IMR-90 (cell line): ENCODE results near the gene DOCK2.
A peak's percentile ranks its signal among the peaks of the same experiment; 100 is the strongest.

Source experiments
- CTCF ChIP-seq: conservative IDR thresholded peaks from 2 replicates; pipeline ENCODE4 v1.5.1; 2012; ENCODE audit warnings: mild to moderate bottlenecking, low read depth, low read length, improper control_type of control experiment
- ELK1 ChIP-seq: fragments of 150-350 bp; IDR thresholded peaks from 2 replicates; pipeline ENCODE4 v1.6.1; 2016; ENCODE audit warnings: low read depth, mild to moderate bottlenecking, low read length, moderate library complexity, borderline replicate concordance
- FOS ChIP-seq: fragments of 150-350 bp; IDR thresholded peaks from 2 replicates; pipeline ENCODE4 v1.6.1; 2016; ENCODE audit warnings: low read depth, low read length
- MXI1 ChIP-seq: IDR thresholded peaks from 2 replicates; pipeline ENCODE4 v1.6.1; 2012; ENCODE audit warnings: low read depth, mild to moderate bottlenecking, low read length, moderate library complexity, borderline replicate concordance
- POLR2A ChIP-seq: IDR thresholded peaks from 2 replicates; pipeline ENCODE4 v1.6.1; 2012; ENCODE audit warnings: mild to moderate bottlenecking, low read depth, low read length
- RAD21 ChIP-seq: IDR thresholded peaks from 2 replicates; pipeline ENCODE4 v1.6.1; 2012; ENCODE audit warnings: low read length, improper control_type of control experiment
- RCOR1 ChIP-seq: IDR thresholded peaks from 2 replicates; pipeline ENCODE4 v1.6.1; 2012; ENCODE audit warnings: mild to moderate bottlenecking, low read length, improper control_type of control experiment; ENCODE audit not compliant: insufficient replicate concordance
- SMC3 ChIP-seq: fragments of 150-350 bp; IDR thresholded peaks from 2 replicates; pipeline ENCODE4 v1.6.1; 2016; ENCODE audit warnings: low read depth, mild to moderate bottlenecking, antibody characterized with exemption, low read length, moderate library complexity
- USF2 ChIP-seq: fragments of 150-350 bp; IDR thresholded peaks from 2 replicates; pipeline ENCODE4 v1.6.1; 2017; ENCODE audit warnings: mild to moderate bottlenecking, antibody characterized with exemption, low read length, low read depth

- TF ChIP-seq RAD21 (no peak), MXI1 (no peak), SMC3 (no peak), CTCF (no peak), POLR2A (peak; percentile 24; the same call in 1 of the 2 replicates), FOS (no peak), RCOR1 (no peak), USF2 (no peak), ELK1 (no peak)
These were observed 125.4 kb downstream of the DOCK2 start for GRCh38 chr5:169762338-169763095.
